Thymus (tissue), 11 donors: ENCODE results near the gene ATP2B3. TPM values are rescaled to one million over a fixed set of nuclear protein-coding genes. Genes with fewer than 3 reads are reported as not detected.
A peak's percentile ranks its signal among the peaks of the same experiment; 100 is the strongest.

Source experiments
- DNase-seq, 9 donors: peaks; one replicate each; pipeline ENCODE4 v3.0.0-alpha.2; 2013; ENCODE audit warnings: low spot score in 9 of 9, low read depth in 6 of 9, missing footprints in 1 of 9
- H3K27ac ChIP-seq, 2 donors: one replicate each; pipeline ENCODE4 v1.5.1; 2013; ENCODE audit warnings: control low read depth in 1 of 2, low read depth in 1 of 2, low read length in 1 of 2, mild to moderate bottlenecking in 1 of 2, moderate library complexity in 1 of 2
- H3K27me3 ChIP-seq, 2 donors: one replicate each; pipeline ENCODE4 v1.5.1; 2013; ENCODE audit warnings: low read length in 1 of 2; ENCODE audit not compliant: control insufficient read depth in 2 of 2, insufficient read depth in 1 of 2
- H3K36me3 ChIP-seq, 2 donors: one replicate each; pipeline ENCODE4 v1.5.1; 2013; ENCODE audit warnings: low read length in 1 of 2, mild to moderate bottlenecking in 1 of 2, moderate library complexity in 1 of 2; ENCODE audit not compliant: control insufficient read depth in 2 of 2, insufficient read depth in 2 of 2
- H3K4me1 ChIP-seq, 2 donors: one replicate each; pipeline ENCODE4 v1.5.1; 2013; ENCODE audit warnings: low read length in 2 of 2; ENCODE audit not compliant: control insufficient read depth in 2 of 2, insufficient read depth in 2 of 2
- H3K4me3 ChIP-seq, 2 donors: one replicate each; pipeline ENCODE4 v1.5.1; 2013; ENCODE audit warnings: low read length in 2 of 2, control low read depth in 1 of 2, mild to moderate bottlenecking in 1 of 2
- H3K9me3 ChIP-seq, 2 donors: one replicate each; pipeline ENCODE4 v1.5.1; 2013; ENCODE audit warnings: low read length in 1 of 2, mild to moderate bottlenecking in 1 of 2; ENCODE audit not compliant: control insufficient read depth in 2 of 2, insufficient read depth in 1 of 2
- WGBS: extraction: QIAGEN DNeasy Blood & Tissue Kit; methylation state at CpG from one replicate; pipeline ENCODE4 v1.1.7; 2013; 5-methylcytosine and 5-hydroxymethylcytosine counted together
- polyA plus RNA-seq: library from polyadenylated mRNA; stranded (reverse); fragments of 200-250 nt; gene quantifications from one replicate; pipeline ENCODE4 v1.2.3, GENCODE V29; 2013
- total RNA-seq: library from RNA; stranded (reverse); fragments of 120-200 nt; gene quantifications from one replicate; pipeline ENCODE4 v1.2.4, GENCODE V29; 2013
- donor health status: healthy.

Gene ATP2B3
- total and polyA plus RNA-seq, 2 donors, result 0.02 to 0.09 TPM

- Histone ChIP-seq H3K36me3 (no peaks in the 10 kb centered on the region), H3K4me1 (peaks cover 0 to 10% of the 10 kb centered on the region in 2 donors), H3K27ac (no peak overlapping the region), H3K4me3 (no peak overlapping the region), H3K27me3 (peaks cover 0 to 31% of the 10 kb centered on the region in 2 donors), H3K9me3 (no peaks in the 10 kb centered on the region)
- WGBS, result 97% methylated on average over 11 of the region's 11 CpGs
- DNase-seq, result no peak
Measured at GRCh38 chrX:153493085-153493484, 24.4 kb upstream of the ATP2B3 start.

GRCh38 chrX:153494061-153494460 is 23.4 kb upstream of the ATP2B3 start:
- 94% methylated on average over 12 of the region's 12 CpGs for WGBS
- Histone ChIP-seq H3K27ac (no peak overlapping the region), H3K9me3 (no peaks in the 10 kb centered on the region), H3K27me3 (peaks cover 0 to 31% of the 10 kb centered on the region in 2 donors), H3K4me1 (peaks cover 0 to 10% of the 10 kb centered on the region in 2 donors), H3K4me3 (no peak overlapping the region), H3K36me3 (no peaks in the 10 kb centered on the region)
- no peak for DNase-seq

DNA sequence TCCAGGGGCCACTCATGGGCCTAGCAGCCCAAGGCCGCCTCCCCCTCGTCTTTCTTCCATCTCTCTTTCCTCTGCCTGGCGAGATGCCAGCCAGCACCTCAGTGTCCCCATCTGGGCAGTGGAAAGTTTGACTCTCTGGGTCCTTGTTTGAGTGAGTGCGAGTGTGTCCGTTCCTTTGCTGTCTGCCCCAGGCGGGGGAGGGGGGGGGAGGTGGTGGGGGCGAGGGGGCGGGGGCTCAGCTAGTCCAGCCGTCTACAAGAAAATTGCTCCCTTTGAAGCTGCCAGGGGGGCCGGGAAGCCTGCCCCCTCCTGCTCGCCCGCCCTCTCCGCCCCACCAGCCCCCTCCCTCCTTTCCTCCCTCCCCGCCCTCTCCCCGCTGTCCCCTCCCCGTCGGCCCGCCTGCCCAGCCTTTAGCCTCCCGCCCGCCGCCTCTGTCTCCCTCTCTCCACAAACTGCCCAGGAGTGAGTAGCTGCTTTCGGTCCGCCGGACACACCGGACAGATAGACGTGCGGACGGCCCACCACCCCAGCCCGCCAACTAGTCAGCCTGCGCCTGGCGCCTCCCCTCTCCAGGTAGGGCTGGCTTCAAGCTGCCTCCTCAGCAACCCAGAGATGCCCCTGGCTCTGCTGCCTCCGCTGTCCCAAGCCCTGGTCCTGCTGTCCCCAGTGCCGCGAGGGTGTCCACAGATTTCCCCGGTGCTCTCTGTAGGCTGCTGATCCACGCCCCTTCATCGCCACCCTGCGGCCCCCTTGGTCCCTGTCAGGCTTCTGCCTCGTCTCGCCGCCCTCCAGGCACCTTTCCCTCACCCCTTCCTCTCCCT is 22.7 kb upstream of the ATP2B3 start, which contains the start of gene BGN:
Gene BGN, plus strand, starts transcription at position 440 of the 821 bp plus-strand sequence. CDS start 9,652 bp downstream, outside the sequence.
- no peak for DNase-seq
- Histone ChIP-seq H3K4me1 (peaks cover 0 to 10% of the 10 kb centered on the region in 2 donors), H3K9me3 (no peaks in the 10 kb centered on the region), H3K27ac (no peak within 1 kb of the TSS), H3K36me3 (no peaks in the 10 kb centered on the region), H3K4me3 (peak within 1 kb of the TSS in 1 of 2 donors; percentile 1), H3K27me3 (peaks cover 0 to 31% of the 10 kb centered on the region in 2 donors)
- WGBS, result 28% methylated on average over 40 of the region's 41 CpGs

DNA sequence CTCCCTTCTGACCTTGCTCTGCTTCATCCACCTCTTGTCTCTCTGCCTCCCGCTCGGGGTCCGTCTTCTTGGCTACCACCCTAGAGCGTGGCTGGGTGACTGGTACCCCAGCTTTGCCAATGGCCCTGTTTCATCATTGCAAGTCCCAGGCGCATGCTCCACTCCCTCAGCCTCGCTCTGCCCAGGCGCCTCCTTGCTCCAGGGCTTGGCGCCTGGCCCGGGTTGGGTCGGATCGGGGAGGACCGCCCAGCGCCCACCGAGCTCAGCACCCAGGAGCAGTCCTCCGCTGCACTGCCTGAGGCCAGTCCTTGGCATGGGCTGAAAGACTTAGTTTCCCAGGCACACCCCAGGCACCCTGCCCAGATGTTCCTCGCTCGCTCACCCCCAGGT is 22.1 kb upstream of the ATP2B3 start:
- Histone ChIP-seq H3K27ac (no peak overlapping the region), H3K9me3 (no peaks in the 10 kb centered on the region), H3K36me3 (no peaks in the 10 kb centered on the region), H3K4me1 (peaks cover 0 to 10% of the 10 kb centered on the region in 2 donors), H3K4me3 (peak overlapping the region in 1 of 2 donors; percentile 1), H3K27me3 (peaks cover 0 to 31% of the 10 kb centered on the region in 2 donors)
- DNase-seq, result no peak
- 59% methylated on average over 17 of the region's 17 CpGs for WGBS

DNA sequence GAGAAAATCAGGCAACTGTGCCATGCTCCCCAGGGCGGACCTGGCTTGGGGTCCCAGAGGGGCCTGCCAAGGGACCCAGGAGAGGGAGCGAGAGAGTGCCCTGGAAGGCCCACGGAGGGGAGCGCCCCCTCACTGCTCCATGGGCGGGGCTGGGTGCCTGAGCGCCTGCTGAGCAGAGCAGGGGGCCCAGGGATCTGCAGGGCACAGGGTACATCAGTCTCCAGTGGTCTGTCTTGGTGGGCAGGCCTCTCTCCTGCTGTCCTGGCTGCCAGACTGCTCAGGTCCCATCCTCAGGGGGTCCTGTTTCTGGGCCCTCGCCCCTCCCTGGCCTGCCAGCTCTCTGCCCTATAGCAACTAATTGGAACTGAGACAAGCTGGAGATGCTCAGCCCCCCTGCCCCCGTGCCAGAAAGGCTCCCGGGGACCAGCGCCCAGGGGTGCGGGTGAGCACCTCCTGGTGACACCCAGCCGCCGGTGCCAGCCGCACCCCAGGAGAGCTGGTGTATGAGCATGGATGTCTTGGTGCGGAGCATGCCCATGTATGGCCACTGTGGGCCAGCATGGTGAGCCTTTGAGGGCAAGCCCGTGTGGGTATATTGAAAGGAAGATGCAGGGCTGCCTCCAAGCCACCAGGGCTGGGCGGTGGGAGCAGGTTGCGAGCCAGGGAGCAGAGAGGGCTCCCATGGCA is 21.4 kb upstream of the ATP2B3 start:
- Histone ChIP-seq H3K27me3 (peaks cover 0 to 31% of the 10 kb centered on the region in 2 donors), H3K4me3 (no peak overlapping the region), H3K9me3 (no peaks in the 10 kb centered on the region), H3K4me1 (peaks cover 0 to 8% of the 10 kb centered on the region in 2 donors), H3K27ac (no peak overlapping the region), H3K36me3 (no peaks in the 10 kb centered on the region)
- no peak for DNase-seq
- WGBS, result 94% methylated on average over 18 of the region's 18 CpGs

DNA sequence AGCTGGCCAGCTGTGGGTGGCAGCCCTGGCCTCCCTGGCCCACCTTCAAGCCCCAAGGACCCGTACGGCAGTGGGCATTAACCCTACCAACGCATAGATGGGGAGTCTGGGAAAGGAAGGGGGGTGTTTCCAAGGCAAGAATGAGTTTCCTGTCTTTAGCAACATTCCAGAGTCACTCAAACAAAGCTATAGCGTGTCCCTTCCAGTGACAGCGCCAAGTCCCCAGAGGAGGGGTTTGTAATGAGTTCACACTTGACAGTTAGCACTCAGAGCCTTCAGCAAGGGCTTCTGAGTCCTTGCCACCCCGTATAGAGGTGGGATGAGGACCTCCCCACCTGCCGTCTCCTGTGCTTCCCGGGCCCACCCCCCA is 20.9 kb upstream of the ATP2B3 start:
- no peak for DNase-seq
- WGBS, result 77% methylated on average over 8 of the region's 8 CpGs
- no peak overlapping the region for H3K4me3 ChIP-seq

GRCh38 chrX:153498453-153498852 is 19.0 kb upstream of the ATP2B3 start:
- no peak overlapping the region for H3K4me3 ChIP-seq
- DNase-seq, result no peak
- H3K4me1 ChIP-seq, result no peaks in the 10 kb centered on the region
- H3K27ac ChIP-seq, result no peak overlapping the region
- peaks cover 0 to 26% of the 10 kb centered on the region in 2 donors for H3K27me3 ChIP-seq
- no peaks in the 10 kb centered on the region for H3K36me3 ChIP-seq
- H3K9me3 ChIP-seq, result no peaks in the 10 kb centered on the region
- WGBS, result 96% methylated on average over 7 of the region's 7 CpGs

More for the DNA sequence above, 20.9 kb upstream of the ATP2B3 start:
- H3K27ac ChIP-seq, result no peak overlapping the region
- H3K9me3 ChIP-seq, result no peaks in the 10 kb centered on the region
- H3K4me1 ChIP-seq, result peaks cover 0 to 3% of the 10 kb centered on the region in 2 donors
- H3K27me3 ChIP-seq, result peaks cover 0 to 30% of the 10 kb centered on the region in 2 donors
- no peaks in the 10 kb centered on the region for H3K36me3 ChIP-seq

DNA sequence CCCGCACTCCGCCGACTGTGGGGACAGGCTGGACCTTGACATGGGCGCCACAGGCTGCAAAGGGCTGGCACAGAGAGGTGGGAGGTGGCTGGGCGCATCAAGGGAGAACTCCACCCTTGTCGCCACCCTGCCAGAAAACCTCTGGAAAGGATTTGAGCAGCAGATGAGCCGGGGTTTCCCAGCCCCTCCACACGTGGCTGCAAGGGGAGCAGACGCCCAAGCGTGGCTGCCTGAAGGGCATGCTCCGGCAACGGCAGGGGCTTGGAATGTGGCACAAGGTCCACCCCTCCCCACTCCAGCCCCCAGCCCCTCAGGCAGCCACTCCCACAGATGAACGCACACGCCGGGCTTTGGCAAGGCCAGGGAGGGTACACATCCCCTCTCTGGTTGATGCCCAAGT is 18.1 kb upstream of the ATP2B3 start:
- DNase-seq, result no peak
- Histone ChIP-seq H3K4me1 (no peaks in the 10 kb centered on the region), H3K9me3 (no peaks in the 10 kb centered on the region), H3K27ac (no peak overlapping the region), H3K36me3 (no peaks in the 10 kb centered on the region), H3K27me3 (peaks cover 0 to 19% of the 10 kb centered on the region in 2 donors), H3K4me3 (no peak overlapping the region)
- 94% methylated on average over 15 of the region's 15 CpGs for WGBS

DNA sequence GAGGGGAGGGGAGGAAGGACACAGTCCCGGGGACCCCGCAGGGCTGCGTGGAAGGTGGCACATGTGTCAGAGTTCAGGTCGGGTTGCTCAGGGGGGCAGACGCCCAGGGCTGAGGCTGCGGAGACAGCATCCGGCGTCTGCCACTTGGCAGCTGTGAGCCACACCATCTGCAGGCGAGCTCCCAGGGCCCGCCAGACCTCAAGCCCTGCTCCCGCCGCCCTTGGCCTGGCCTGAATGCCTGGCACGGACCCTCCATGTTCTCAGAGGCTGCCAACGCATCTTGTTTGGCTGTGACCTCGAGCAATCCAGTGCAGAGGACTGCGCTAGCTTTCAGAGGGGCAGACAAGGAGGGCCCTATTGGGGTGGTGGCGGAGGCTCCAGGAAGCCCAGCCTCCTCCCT is 17.6 kb upstream of the ATP2B3 start:
- Histone ChIP-seq H3K27me3 (peaks cover 0 to 16% of the 10 kb centered on the region in 2 donors), H3K4me3 (no peak overlapping the region), H3K9me3 (no peaks in the 10 kb centered on the region), H3K36me3 (no peaks in the 10 kb centered on the region), H3K27ac (no peak overlapping the region), H3K4me1 (no peaks in the 10 kb centered on the region)
- no peak for DNase-seq
- 91% methylated on average over 17 of the region's 17 CpGs for WGBS
